NB4 (cell line): ENCODE results near the gene LRRC4B.

Experiments
- CTCF ChIP-seq: IDR thresholded peaks from one replicate; pipeline ENCODE4 v1.5.1; 2012; ENCODE audit warnings: low read depth, low read length
- MYC ChIP-seq: IDR thresholded peaks from 2 replicates; pipeline ENCODE4 v1.6.1; 2011; ENCODE audit warnings: low read depth, low read length
- POLR2A ChIP-seq: IDR thresholded peaks from 2 replicates; pipeline ENCODE4 v1.6.1; 2011; ENCODE audit warnings: mild to moderate bottlenecking; ENCODE audit not compliant: insufficient read length; ENCODE audit errors: extremely low read depth

- TF ChIP-seq POLR2A (no peak), CTCF (no peak), MYC (no peak)
These were observed 14.0 kb downstream of the LRRC4B start for GRCh38 chr19:50554212-50554611.
